A673 (cell line): Measurements from ENCODE around the gene ZNF653. TPM values are rescaled to one million over a fixed set of nuclear protein-coding genes. Genes with fewer than 3 reads are reported as not detected.
"Not testable (repeated sequence)": the region's sequence is repeated elsewhere in the genome, so short reads cannot be mapped to it uniquely, and the experiment has no call there.

Source experiments
- BruUV-seq: library from RNA; stranded (reverse); fragments of 400-500 nt; replicated peaks from 2 replicates; lab custom pipeline; 2021; lab: Mats Ljungman, UMichigan
- CTCF ChIA-PET: fragments of 300-600 bp; sonication (Branson Sonifier 250); formaldehyde crosslinking; loops from one replicate; lab custom pipeline; 2022; ENCODE audit warnings: antibody characterized with exemption; lab: Charles Lee
- POLR2A ChIA-PET: fragments of 300-600 bp; sonication (Branson Sonifier 250); formaldehyde crosslinking; loops from one replicate; lab custom pipeline; 2022; ENCODE audit warnings: antibody characterized with exemption; ENCODE audit not compliant: low non-redundant PET; lab: Charles Lee
- DNase-seq: peaks from one replicate; pipeline ENCODE4 v3.0.0-alpha.2; 2015; ENCODE audit warnings: low spot score
- H3K27ac ChIP-seq: fragments of 200-600 bp; sonication (generic); 2 replicates; pipeline ENCODE4 v1.5.1; 2016; ENCODE audit warnings: mixed run types, low read depth, mild to moderate bottlenecking, mixed read lengths, antibody characterized with exemption, low read length; ENCODE audit not compliant: poor library complexity, severe bottlenecking
- H3K27me3 ChIP-seq: fragments of 200-600 bp; sonication (generic); replicated peaks from 2 replicates; pipeline ENCODE4 v1.6.1; 2017; ENCODE audit warnings: mixed run types, low read depth, mild to moderate bottlenecking, mixed read lengths, antibody characterized with exemption, low read length; ENCODE audit not compliant: insufficient read depth, poor library complexity
- H3K36me3 ChIP-seq: fragments of 200-600 bp; sonication (generic); 2 replicates; pipeline ENCODE4 v1.6.1; 2016; ENCODE audit warnings: mixed run types, mild to moderate bottlenecking, mixed read lengths, antibody characterized with exemption, low read length; ENCODE audit not compliant: insufficient read depth, poor library complexity, severe bottlenecking
- H3K4me1 ChIP-seq: fragments of 200-600 bp; sonication (generic); 2 replicates; pipeline ENCODE4 v1.6.1; 2017; ENCODE audit warnings: mixed run types, mild to moderate bottlenecking, mixed read lengths, antibody characterized with exemption, low read length; ENCODE audit not compliant: insufficient read depth, poor library complexity, severe bottlenecking
- H3K4me3 ChIP-seq: fragments of 200-600 bp; sonication (generic); 2 replicates; pipeline ENCODE4 v1.5.1; 2016; ENCODE audit warnings: low read depth, mixed run types, mild to moderate bottlenecking, mixed read lengths, low read length; ENCODE audit not compliant: poor library complexity, severe bottlenecking
- H3K9me3 ChIP-seq: fragments of 200-600 bp; sonication (generic); 2 replicates; pipeline ENCODE4 v1.6.1; 2016; ENCODE audit warnings: mixed run types, low read depth, mild to moderate bottlenecking, mixed read lengths, antibody characterized with exemption, low read length; ENCODE audit not compliant: poor library complexity, severe bottlenecking
- CTCF ChIP-seq: fragments of 300-800, 200-600 bp; sonication (generic); conservative IDR thresholded peaks from 2 replicates; pipeline ENCODE4 v1.5.1; 2017; ENCODE audit warnings: low read depth, mild to moderate bottlenecking, antibody characterized with exemption, low read length, moderate library complexity, mixed read lengths
- EZH2 ChIP-seq: fragments of 200-600 bp; sonication (generic); IDR thresholded peaks from 2 replicates; pipeline ENCODE4 v1.6.1; 2017; ENCODE audit warnings: borderline replicate concordance, low read depth, mild to moderate bottlenecking, mixed read lengths, antibody characterized with exemption, low read length; ENCODE audit not compliant: poor library complexity, severe bottlenecking
- intact Hi-C: fragments of 100-400 bp; cut with micrococcal nuclease; formaldehyde crosslinking; loops from one replicate; pipeline ENCODE4 v1.10.0; 2022; ENCODE audit not compliant: unreplicated experiment
- total RNA-seq: library from RNA; stranded (reverse); gene quantifications from 2 replicates; pipeline ENCODE4 v1.2.3, GENCODE V29; 2021

ZNF653 gene
- total RNA-seq, 1 experiment from 2014 or later, result 15.9 TPM

- intact Hi-C loops, result no loop called here
- BruUV-seq, result no TSS peak
- Histone ChIP-seq H3K36me3 (no peaks in the 10 kb centered on the region), H3K27ac (no peak overlapping the region), H3K4me1 (peaks cover 11% of the 10 kb centered on the region), H3K4me3 (no peak overlapping the region), H3K9me3 (no peaks in the 10 kb centered on the region), H3K27me3 (peaks cover 12% of the 10 kb centered on the region)
- ChIA-PET CTCF (no interaction called here), POLR2A (no interaction called here)
- DNase-seq, result no peak
- no peak for TF ChIP-seq CTCF
Observed at GRCh38 chr19:11475861-11476260, 29.8 kb downstream of the ZNF653 start.

- H3K9me3 ChIP-seq, H3K4me3 ChIP-seq, H3K27ac ChIP-seq, POLR2A ChIA-PET, H3K36me3 ChIP-seq, CTCF ChIA-PET, BruUV-seq, DNase-seq, intact Hi-C loops, H3K27me3 ChIP-seq: not testable (repeated sequence)
- peaks cover 11% of the 10 kb centered on the region for H3K4me1 ChIP-seq
Observed at GRCh38 chr19:11475343-11475742, 30.3 kb downstream of the ZNF653 start.

- Histone ChIP-seq H3K27ac (no peak overlapping the region), H3K4me1 (no peaks in the 10 kb centered on the region), H3K9me3 (no peaks in the 10 kb centered on the region), H3K36me3 (no peaks in the 10 kb centered on the region), H3K4me3 (no peak overlapping the region), H3K27me3 (no peaks in the 10 kb centered on the region)
- TF ChIP-seq CTCF, result no peak
- TF ChIP-seq EZH2, result no peak
- CTCF ChIA-PET, result interaction anchor here (0.7 kb wide), 1 partner anchor 52 kb away, joined by 3 read pairs; no protein-coding TSS in a partner anchor
- BruUV-seq, result no TSS peak
- DNase-seq, result no peak
- intact Hi-C loops, result no loop called here
- POLR2A ChIA-PET, result no interaction called here
Observed at GRCh38 chr19:11473725-11474124, 31.9 kb downstream of the ZNF653 start.

GRCh38 chr19:11468266-11468845 is 37.3 kb downstream of the ZNF653 start:
- intact Hi-C loops, H3K27ac ChIP-seq, H3K4me1 ChIP-seq, H3K27me3 ChIP-seq, DNase-seq, H3K36me3 ChIP-seq, H3K4me3 ChIP-seq, POLR2A ChIA-PET, BruUV-seq, CTCF ChIA-PET, H3K9me3 ChIP-seq: not testable (repeated sequence)
